Astrocyte (in vitro differentiated cells and primary cell): Measurements from ENCODE around the gene DHPS.

Experiments
- CTCF ChIP-seq: IDR thresholded peaks from 2 replicates; pipeline ENCODE4 v1.5.1; 2011; ENCODE audit warnings: low read depth, mild to moderate bottlenecking, inconsistent platforms, low read length, moderate library complexity; ENCODE audit not compliant: insufficient read depth
- EZH2 ChIP-seq: IDR thresholded peaks from 2 replicates; pipeline ENCODE4 v1.6.1; 2012; ENCODE audit warnings: mild to moderate bottlenecking, low read length, inconsistent platforms; ENCODE audit not compliant: insufficient read depth

DNA sequence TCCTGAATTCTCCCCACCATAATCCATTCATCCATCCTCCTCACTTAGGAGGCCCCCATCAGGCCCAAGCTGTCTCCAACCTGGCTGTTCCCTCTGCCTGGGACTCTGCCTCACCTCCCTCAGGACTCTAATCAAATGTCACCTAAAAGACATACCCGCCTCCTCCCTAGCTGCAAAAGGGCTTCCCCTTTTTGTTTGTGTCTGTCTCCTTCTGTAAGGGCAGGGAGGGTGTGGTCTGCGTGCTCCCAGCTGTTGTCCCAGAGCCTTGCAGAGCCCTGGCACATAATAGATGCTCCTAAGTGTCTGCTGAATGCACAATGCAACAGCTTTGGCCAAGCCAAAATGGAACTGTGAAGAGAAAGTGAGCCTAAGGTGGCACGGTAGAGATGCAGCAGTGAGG lies 48.4 kb upstream of the DHPS start:
- TF ChIP-seq EZH2, result no peak
- no peak for TF ChIP-seq CTCF
